DOHH2 (cell line): ENCODE measurements around the gene PTPRCAP.

Source experiments
- H3F3A ChIP-seq: fragments of 200-600 bp; sonication (generic), shearing (Covaris generic); 2 replicates; pipeline ENCODE4 v1.6.0; 2016; ENCODE audit warnings: antibody characterized with exemption, mild to moderate bottlenecking; ENCODE audit not compliant: control insufficient read depth, insufficient read depth
- H3K27ac ChIP-seq: fragments of 200-600 bp; sonication (generic); 2 replicates; pipeline ENCODE4 v1.5.1; 2014; ENCODE audit warnings: low read depth, mild to moderate bottlenecking, low read length, moderate library complexity
- H3K27me3 ChIP-seq: fragments of 200-600 bp; sonication (generic); 2 replicates; pipeline ENCODE4 v1.6.1; 2014; ENCODE audit warnings: mild to moderate bottlenecking, low read length, mixed read lengths; ENCODE audit not compliant: control insufficient read depth
- H3K36me3 ChIP-seq: fragments of 200-600 bp; sonication (generic); 2 replicates; pipeline ENCODE4 v1.6.1; 2014; ENCODE audit warnings: mild to moderate bottlenecking, low read length, moderate library complexity, mixed read lengths; ENCODE audit not compliant: control insufficient read depth
- H3K4me1 ChIP-seq: fragments of 200-600 bp; sonication (generic); 2 replicates; pipeline ENCODE4 v1.6.1; 2014; ENCODE audit warnings: mild to moderate bottlenecking, low read length, mixed read lengths; ENCODE audit not compliant: control insufficient read depth
- H3K4me2 ChIP-seq: fragments of 200-600 bp; sonication (generic); 2 replicates; pipeline ENCODE4 v1.6.0; 2014; ENCODE audit warnings: mild to moderate bottlenecking, low read length, moderate library complexity
- H3K4me3 ChIP-seq: fragments of 200-600 bp; sonication (generic); 2 replicates; pipeline ENCODE4 v1.5.1; 2014; ENCODE audit warnings: mild to moderate bottlenecking, low read length, mixed read lengths
- H3K79me2 ChIP-seq: fragments of 200-600 bp; sonication (generic); 2 replicates; pipeline ENCODE4 v1.6.1; 2014; ENCODE audit warnings: mild to moderate bottlenecking, low read length, mixed read lengths; ENCODE audit not compliant: control insufficient read depth
- H3K9me2 ChIP-seq: fragments of 200-600 bp; sonication (generic); replicated peaks from 2 replicates; pipeline ENCODE4 v1.6.1; 2014; ENCODE audit warnings: mild to moderate bottlenecking, low read length, mixed read lengths; ENCODE audit not compliant: control insufficient read depth
- H3K9me3 ChIP-seq: fragments of 200-600 bp; sonication (generic); 2 replicates; pipeline ENCODE4 v1.6.1; 2014; ENCODE audit warnings: antibody characterized with exemption, low read length, mixed read lengths; ENCODE audit not compliant: control insufficient read depth, insufficient read depth
- H4K20me1 ChIP-seq: fragments of 200-600 bp; sonication (generic); 2 replicates; pipeline ENCODE4 v1.6.0; 2014; ENCODE audit warnings: low read depth, mild to moderate bottlenecking, antibody characterized with exemption, low read length, moderate library complexity; ENCODE audit not compliant: control insufficient read depth, insufficient read depth
- CTCF ChIP-seq: fragments of 200-600 bp; sonication (generic); IDR thresholded peaks from one replicate; pipeline ENCODE4 v1.5.1; 2014; ENCODE audit warnings: antibody characterized with exemption, mild to moderate bottlenecking, low read depth, low read length; ENCODE audit not compliant: poor library complexity, severe bottlenecking
- EZH2phosphoT487 ChIP-seq: fragments of 200-600 bp; sonication (generic); IDR thresholded peaks from 2 replicates; pipeline ENCODE4 v1.6.1; 2017; ENCODE audit warnings: borderline replicate concordance, mild to moderate bottlenecking, antibody characterized with exemption, low read length, moderate library complexity, mixed read lengths

PTPRCAP gene

GRCh38 chr11:67441731-67442351 lies 4.4 kb upstream of the PTPRCAP start:
- TF ChIP-seq EZH2phosphoT487: no peak
- TF ChIP-seq CTCF: no peak
- Histone ChIP-seq H3K4me2 (peak overlapping the region; percentile 90), H3K9me2 (no peaks in the 10 kb centered on the region), H3K27ac (peak overlapping the region; percentile 92), H3K27me3 (no peaks in the 10 kb centered on the region), H3K36me3 (peaks cover 49% of the 10 kb centered on the region), H4K20me1 (no peaks in the 10 kb centered on the region), H3K9me3 (no peaks in the 10 kb centered on the region), H3K79me2 (peaks cover 49% of the 10 kb centered on the region), H3F3A (peaks cover 38% of the 10 kb centered on the region), H3K4me1 (peaks cover 84% of the 10 kb centered on the region), H3K4me3 (0 out of 2 replicates have a peak overlapping the region, but pooled peaks have one; percentile 68)

- no peaks in the 10 kb centered on the region for H3K9me3 ChIP-seq
- H3K36me3 ChIP-seq: peaks cover 56% of the 10 kb centered on the region
- no peak for TF ChIP-seq EZH2phosphoT487
- no peak for TF ChIP-seq CTCF
- H3K27ac ChIP-seq: peak overlapping the region; percentile 36; the same call in 1 of the 2 replicates
- peaks cover 81% of the 10 kb centered on the region for H3K4me1 ChIP-seq
- no peaks in the 10 kb centered on the region for H3K27me3 ChIP-seq
- H4K20me1 ChIP-seq: peaks cover 1% of the 10 kb centered on the region; the same call in 1 of the 2 replicates
- H3F3A ChIP-seq: peaks cover 42% of the 10 kb centered on the region
- no peaks in the 10 kb centered on the region for H3K9me2 ChIP-seq
- H3K4me2 ChIP-seq: peak overlapping the region; percentile 14
- peaks cover 55% of the 10 kb centered on the region for H3K79me2 ChIP-seq
- H3K4me3 ChIP-seq: no peak overlapping the region
Observed at GRCh38 chr11:67441098-67441563, 3.6 kb upstream of the PTPRCAP start.

- no peaks in the 10 kb centered on the region for H3K9me2 ChIP-seq
- H3F3A ChIP-seq: peaks cover 46% of the 10 kb centered on the region
- peaks cover 81% of the 10 kb centered on the region for H3K4me1 ChIP-seq
- H3K79me2 ChIP-seq: peaks cover 55% of the 10 kb centered on the region
- no peak for TF ChIP-seq CTCF
- no peak for TF ChIP-seq EZH2phosphoT487
- no peaks in the 10 kb centered on the region for H3K27me3 ChIP-seq
- H3K4me2 ChIP-seq: peak overlapping the region; percentile 94
- peaks cover 8% of the 10 kb centered on the region; the same call in 1 of the 2 replicates for H4K20me1 ChIP-seq
- peaks cover 62% of the 10 kb centered on the region for H3K36me3 ChIP-seq
- H3K9me3 ChIP-seq: no peaks in the 10 kb centered on the region
- peak overlapping the region; percentile 36 for H3K27ac ChIP-seq
- H3K4me3 ChIP-seq: no peak overlapping the region
Observed at GRCh38 chr11:67440229-67441097, 3.0 kb upstream of the PTPRCAP start.
